WTC11 (cell line): ENCODE measurements around the gene USP2. TPM values are rescaled to one million over a fixed set of nuclear protein-coding genes. Genes with fewer than 3 reads are reported as not detected.

Experiments used
- ATAC-seq: fragments of 200-7000 bp; cut with Tn5 transposase; 2 replicates; pipeline ENCODE4 v1.10.0; 2021; ENCODE audit warnings: mild to moderate bottlenecking, moderate library complexity
- CTCF ChIA-PET: fragments of 300-600 bp; sonication (Branson Sonifier 250); formaldehyde crosslinking; loops from one replicate; lab custom pipeline; 2021; ENCODE audit warnings: antibody characterized with exemption; lab: Charles Lee
- POLR2A ChIA-PET: fragments of 350-600 bp; sonication (Branson Sonifier 250); formaldehyde crosslinking; loops from one replicate; lab custom pipeline; 2021; ENCODE audit warnings: antibody characterized with exemption; lab: Charles Lee
- DNase-seq: peaks from one replicate; pipeline ENCODE4 v3.0.0; 2021; ENCODE audit warnings: low spot score
- H3K27ac Mint-ChIP-seq: 2 replicates; pipeline ENCODE4 v1.8.0; 2021; ENCODE audit warnings: mixed read lengths
- H3K27me3 Mint-ChIP-seq: 2 replicates; pipeline ENCODE4 v1.8.0; 2021; ENCODE audit warnings: low read depth, mild to moderate bottlenecking, moderate library complexity, mixed read lengths
- H3K36me3 Mint-ChIP-seq: 2 replicates; pipeline ENCODE4 v1.8.0; 2021; ENCODE audit warnings: mixed read lengths
- H3K4me1 Mint-ChIP-seq: 2 replicates; pipeline ENCODE4 v1.8.0; 2022; ENCODE audit warnings: mixed read lengths
- H3K4me3 Mint-ChIP-seq: 2 replicates; pipeline ENCODE4 v1.8.0; 2021; ENCODE audit warnings: mild to moderate bottlenecking, moderate library complexity, mixed read lengths
- H3K9me3 Mint-ChIP-seq: 2 replicates; pipeline ENCODE4 v1.8.0; 2021; ENCODE audit warnings: mixed read lengths
- AFF4 ChIP-seq: sonication (generic); formaldehyde crosslinking; IDR thresholded peaks from 2 replicates; pipeline ENCODE4 v1.8.1; 2023; ENCODE audit warnings: mild to moderate bottlenecking, missing genetic modification reagents, borderline replicate concordance
- ATF2 ChIP-seq: sonication (generic); formaldehyde crosslinking; IDR thresholded peaks from 2 replicates; pipeline ENCODE4 v1.8.1; 2022; ENCODE audit warnings: low read depth, missing genetic modification reagents, borderline replicate concordance
- E2F5 ChIP-seq: sonication (generic); formaldehyde crosslinking; IDR thresholded peaks from 2 replicates; pipeline ENCODE4 v1.8.1; 2022; ENCODE audit warnings: mild to moderate bottlenecking, moderate library complexity, missing genetic modification reagents
- FOXK1 ChIP-seq: sonication (generic); formaldehyde crosslinking; IDR thresholded peaks from 2 replicates; pipeline ENCODE4 v1.8.0; 2022; ENCODE audit warnings: mild to moderate bottlenecking, moderate library complexity, missing genetic modification reagents
- FOXP4 ChIP-seq: sonication (generic); formaldehyde crosslinking; IDR thresholded peaks from 2 replicates; pipeline ENCODE4 v1.8.0; 2022; ENCODE audit warnings: mild to moderate bottlenecking, missing genetic modification reagents
- GABPB1 ChIP-seq: sonication (generic); formaldehyde crosslinking; IDR thresholded peaks from 2 replicates; pipeline ENCODE4 v1.8.1; 2023; ENCODE audit warnings: mild to moderate bottlenecking, missing genetic modification reagents
- MXD4 ChIP-seq: fragments of 250-450 bp; sonication (Bioruptor Pico); IDR thresholded peaks from 2 replicates; pipeline ENCODE4 v1.8.0; 2021; ENCODE audit warnings: mild to moderate bottlenecking, moderate library complexity, borderline replicate concordance
- NFE2L1 ChIP-seq: sonication (generic); formaldehyde crosslinking; IDR thresholded peaks from 2 replicates; pipeline ENCODE4 v1.8.1; 2023; ENCODE audit warnings: missing genetic modification reagents
- NFYB ChIP-seq: sonication (generic); formaldehyde crosslinking; conservative IDR thresholded peaks from 2 replicates; pipeline ENCODE4 v1.8.0; 2022; ENCODE audit warnings: low read depth, missing genetic modification reagents
- SP1 ChIP-seq: sonication (generic); formaldehyde crosslinking; conservative IDR thresholded peaks from 2 replicates; pipeline ENCODE4 v1.8.1; 2022; ENCODE audit warnings: missing genetic modification reagents
- TCF7 ChIP-seq: sonication (generic); formaldehyde crosslinking; IDR thresholded peaks from 2 replicates; pipeline ENCODE4 v1.8.0; 2022; ENCODE audit warnings: mild to moderate bottlenecking, low read depth, missing genetic modification reagents, moderate library complexity
- ZNF138 ChIP-seq: sonication (generic); formaldehyde crosslinking; conservative IDR thresholded peaks from 2 replicates; pipeline ENCODE4 v1.8.1; 2022; ENCODE audit warnings: mild to moderate bottlenecking, moderate library complexity, missing genetic modification reagents
- ZNF281 ChIP-seq: sonication (generic); formaldehyde crosslinking; IDR thresholded peaks from 2 replicates; pipeline ENCODE4 v1.8.0; 2023; ENCODE audit warnings: mild to moderate bottlenecking, missing genetic modification reagents
- ZNF396 ChIP-seq: fragments of 250-450 bp; sonication (Bioruptor Pico); IDR thresholded peaks from 2 replicates; pipeline ENCODE4 v1.8.0; 2021; ENCODE audit warnings: mild to moderate bottlenecking, moderate library complexity, borderline replicate concordance
- ZNF416 ChIP-seq: fragments of 250-450 bp; sonication (Bioruptor Pico); IDR thresholded peaks from 2 replicates; pipeline ENCODE4 v1.9.0; 2021; ENCODE audit warnings: mild to moderate bottlenecking, inconsistent platforms
- ZNF423 ChIP-seq: fragments of 250-450 bp; sonication (Bioruptor Pico); IDR thresholded peaks from 2 replicates; pipeline ENCODE4 v2.1.2; 2022; ENCODE audit warnings: mild to moderate bottlenecking, moderate library complexity
- ZNF512 ChIP-seq: sonication (generic); formaldehyde crosslinking; IDR thresholded peaks from 2 replicates; pipeline ENCODE4 v1.8.1; 2022; ENCODE audit warnings: missing genetic modification reagents, borderline replicate concordance
- total RNA-seq: library from RNA; stranded (reverse); gene quantifications from 3 replicates; pipeline ENCODE4 v1.2.3, GENCODE V29; 2021

USP2 gene
- total RNA-seq, 1 experiment from 2014 or later = 8.0 TPM

GRCh38 chr11:119412072-119412471, 30.6 kb upstream of the USP2 start:
- Mint-ChIP-seq H3K36me3 (peaks cover 7% of the 10 kb centered on the region), H3K27ac (no peak overlapping the region), H3K4me1 (peaks cover 14% of the 10 kb centered on the region), H3K27me3 (peaks cover 3% of the 10 kb centered on the region; the same call in 1 of the 2 replicates), H3K9me3 (peaks cover 11% of the 10 kb centered on the region), H3K4me3 (no peak overlapping the region)
- CTCF ChIA-PET = no interaction called here
- no peak for DNase-seq
- POLR2A ChIA-PET = no interaction called here
- ATAC-seq = no peak
- TF ChIP-seq ZNF138 (CRISPR knock-in tag) (no peak), E2F5 (CRISPR knock-in tag) (no peak), FOXK1 (no peak), ZNF423 (CRISPR knock-in tag) (no peak), SP1 (no peak), ZNF512 (CRISPR knock-in tag) (no peak), AFF4 (CRISPR knock-in tag) (no peak), ATF2 (CRISPR knock-in tag) (no peak), GABPB1 (no peak), NFE2L1 (CRISPR knock-in tag) (no peak), ZNF396 (no peak), MXD4 (no peak), FOXP4 (CRISPR knock-in tag) (no peak), NFYB (CRISPR knock-in tag) (no peak), ZNF281 (CRISPR knock-in tag) (no peak), ZNF416 (no peak), TCF7 (CRISPR knock-in tag) (no peak)
